AG04450 (cell line): ENCODE data around the gene CHN1. TPM values are rescaled to one million over a fixed set of nuclear protein-coding genes. Genes with fewer than 3 reads are reported as not detected.
A peak's percentile ranks its signal among the peaks of the same experiment; 100 is the strongest.

Experiments used
- CTCF ChIA-PET: fragments of 300-600, 350-600 bp; formaldehyde crosslinking; extraction: SDS; loops from one replicate; lab custom pipeline; 2022; ENCODE audit warnings: antibody characterized with exemption, inconsistent platforms; lab: Charles Lee
- POLR2A ChIA-PET: fragments of 350-600 bp; formaldehyde crosslinking; extraction: SDS; loops from one replicate; lab custom pipeline; 2021; ENCODE audit warnings: antibody characterized with exemption, inconsistent platforms; lab: Yijun Ruan, JAX
- DNase-seq: peaks from one replicate; pipeline ENCODE4 v3.0.0-alpha.2; 2011; ENCODE audit warnings: low read depth, low spot score
- H3K27ac ChIP-seq: one replicate; pipeline ENCODE4 v1.5.1; 2012; ENCODE audit warnings: low read depth, low read length, control low read depth
- H3K27me3 ChIP-seq: one replicate; pipeline ENCODE4 v1.6.0; 2012; ENCODE audit warnings: low read length; ENCODE audit not compliant: control insufficient read depth, insufficient read depth
- H3K4me3 ChIP-seq: 2 replicates; pipeline ENCODE4 v1.5.1; 2011; ENCODE audit warnings: mild to moderate bottlenecking, low read depth, low read length, control low read depth
- H3K9me3 ChIP-seq: 2 replicates; pipeline ENCODE4 v1.5.1; 2012; ENCODE audit warnings: low read length; ENCODE audit not compliant: control insufficient read depth, insufficient read depth
- polyA plus RNA-seq: library from polyadenylated mRNA; depleted of rRNA; stranded (reverse); fragments of >200 nt; gene quantifications from 2 replicates; pipeline ENCODE4 v1.2.3, GENCODE V29; 2011
- TF ChIP-seq, protein P1 (sequence below): IDR thresholded peaks from 2 replicates; pipeline ENCODE4 v1.5.1; 2011; ENCODE audit warnings: low read depth, low read length, control low read depth, inconsistent platforms

Gene CHN1
- polyA plus RNA-seq, 1 experiment = 258 TPM

DNA sequence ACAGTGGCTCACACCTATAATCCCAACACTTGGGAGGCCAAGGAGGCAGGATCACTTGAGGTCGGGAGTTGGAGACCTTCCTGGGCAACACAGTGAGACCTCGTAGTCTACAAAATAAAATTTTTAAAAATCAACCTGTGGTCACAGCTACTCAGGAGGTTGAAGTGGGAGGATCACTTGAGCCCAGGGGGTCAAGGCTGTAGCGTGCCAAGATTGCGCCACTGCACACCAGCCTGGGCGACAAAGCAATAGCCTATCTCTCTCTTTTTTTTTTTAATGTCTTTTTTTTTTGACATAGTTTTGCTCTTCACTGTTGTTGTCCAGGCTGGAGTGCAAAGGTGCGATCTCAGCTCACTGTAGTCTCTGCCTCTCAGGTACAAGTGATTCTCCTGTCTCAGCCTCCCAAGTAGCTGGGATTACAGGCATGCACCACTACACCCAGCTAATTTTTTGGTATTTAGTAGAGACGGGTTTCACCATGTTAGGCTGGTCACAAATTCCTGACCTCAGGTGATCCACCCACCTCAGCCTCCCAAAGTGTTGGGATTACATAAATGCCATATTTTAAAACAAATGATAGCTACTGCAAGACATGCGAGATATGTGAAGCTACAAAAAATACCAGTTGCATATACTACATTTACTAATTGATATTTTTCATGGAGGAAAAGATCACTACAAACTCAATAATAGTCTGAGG lies 55.0 kb downstream of the CHN1 start:
- ChIA-PET CTCF (interaction anchor here (0.7 to 1.0 kb wide), 4 partner anchors 11 to 179 kb away, joined by 3 to 7 read pairs (median 3); no protein-coding TSS in a partner anchor), POLR2A (interaction anchor here (0.6 kb wide), 1 partner anchor 163 kb away, joined by 4 read pairs; no protein-coding TSS in a partner anchor)
- DNase-seq = no peak
- Histone ChIP-seq H3K27me3 (no peaks in the 10 kb centered on the region), H3K4me3 (no peak overlapping the region), H3K27ac (no peak overlapping the region), H3K9me3 (no peaks in the 10 kb centered on the region)
- TF ChIP-seq, protein P1, sequence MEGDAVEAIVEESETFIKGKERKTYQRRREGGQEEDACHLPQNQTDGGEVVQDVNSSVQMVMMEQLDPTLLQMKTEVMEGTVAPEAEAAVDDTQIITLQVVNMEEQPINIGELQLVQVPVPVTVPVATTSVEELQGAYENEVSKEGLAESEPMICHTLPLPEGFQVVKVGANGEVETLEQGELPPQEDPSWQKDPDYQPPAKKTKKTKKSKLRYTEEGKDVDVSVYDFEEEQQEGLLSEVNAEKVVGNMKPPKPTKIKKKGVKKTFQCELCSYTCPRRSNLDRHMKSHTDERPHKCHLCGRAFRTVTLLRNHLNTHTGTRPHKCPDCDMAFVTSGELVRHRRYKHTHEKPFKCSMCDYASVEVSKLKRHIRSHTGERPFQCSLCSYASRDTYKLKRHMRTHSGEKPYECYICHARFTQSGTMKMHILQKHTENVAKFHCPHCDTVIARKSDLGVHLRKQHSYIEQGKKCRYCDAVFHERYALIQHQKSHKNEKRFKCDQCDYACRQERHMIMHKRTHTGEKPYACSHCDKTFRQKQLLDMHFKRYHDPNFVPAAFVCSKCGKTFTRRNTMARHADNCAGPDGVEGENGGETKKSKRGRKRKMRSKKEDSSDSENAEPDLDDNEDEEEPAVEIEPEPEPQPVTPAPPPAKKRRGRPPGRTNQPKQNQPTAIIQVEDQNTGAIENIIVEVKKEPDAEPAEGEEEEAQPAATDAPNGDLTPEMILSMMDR = no peak

DNA sequence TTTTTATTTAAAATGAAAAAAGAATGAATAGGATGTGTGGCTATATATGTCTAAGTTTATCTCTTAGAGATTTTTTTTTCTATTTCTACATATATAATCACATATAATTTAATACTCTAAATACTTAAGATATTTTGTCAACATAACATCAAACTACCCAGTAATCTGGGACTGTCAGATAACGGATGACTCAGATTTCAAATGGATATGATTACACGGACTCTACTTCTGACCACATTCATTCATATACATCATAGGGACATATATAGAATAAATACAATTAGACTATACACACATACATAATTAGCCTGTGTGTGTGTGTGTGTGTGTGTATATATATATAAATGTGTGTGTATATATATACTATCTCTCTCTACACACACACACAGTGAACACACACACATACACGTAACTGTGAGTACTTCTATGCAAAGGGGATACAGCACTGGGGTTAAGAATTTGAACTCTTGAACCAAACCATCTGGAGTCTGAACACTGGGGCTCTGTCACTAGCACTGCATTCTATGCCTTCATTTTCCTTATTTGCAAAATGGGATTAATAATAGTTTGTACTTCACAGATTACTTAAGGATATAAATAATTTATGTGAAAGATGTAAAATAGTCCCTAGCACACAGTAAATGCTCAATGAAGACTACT lies 59.5 kb downstream of the CHN1 start:
- Histone ChIP-seq H3K9me3 (no peaks in the 10 kb centered on the region), H3K27me3 (no peaks in the 10 kb centered on the region), H3K4me3 (no peak overlapping the region), H3K27ac (no peak overlapping the region)
- ChIA-PET CTCF (no interaction called here), POLR2A (no interaction called here)
- TF ChIP-seq, protein P1 = no peak
- no peak for DNase-seq

DNA sequence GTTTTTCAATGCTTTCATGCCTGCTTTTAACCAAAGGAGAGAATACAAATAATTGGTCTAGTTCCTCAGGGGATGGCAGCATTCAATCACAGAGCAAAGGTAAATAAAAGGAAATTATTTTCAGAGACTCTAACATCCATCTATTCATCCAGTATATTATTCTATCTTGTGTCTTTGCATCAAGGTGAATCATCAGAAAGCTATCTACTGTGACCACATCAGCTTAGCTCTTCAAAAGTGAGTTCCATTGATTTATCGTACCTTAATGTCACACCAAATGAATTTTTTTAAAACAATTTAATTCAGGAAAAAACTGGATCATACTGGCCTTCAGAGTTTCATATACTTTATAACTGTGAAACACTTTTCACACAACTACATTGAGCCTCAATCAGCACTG lies 66.1 kb downstream of the CHN1 start:
- TF ChIP-seq, protein P1 = no peak
- CTCF ChIA-PET = interaction anchor here (1.2 kb wide), 1 partner anchor 11 kb away, joined by 3 read pairs; no protein-coding TSS in a partner anchor
- H3K9me3 ChIP-seq = peaks cover 4% of the 10 kb centered on the region; the same call in 1 of the 2 replicates
- no peak overlapping the region for H3K27ac ChIP-seq
- DNase-seq = no peak
- POLR2A ChIA-PET = no interaction called here
- no peaks in the 10 kb centered on the region for H3K27me3 ChIP-seq
- H3K4me3 ChIP-seq = no peak overlapping the region

DNA sequence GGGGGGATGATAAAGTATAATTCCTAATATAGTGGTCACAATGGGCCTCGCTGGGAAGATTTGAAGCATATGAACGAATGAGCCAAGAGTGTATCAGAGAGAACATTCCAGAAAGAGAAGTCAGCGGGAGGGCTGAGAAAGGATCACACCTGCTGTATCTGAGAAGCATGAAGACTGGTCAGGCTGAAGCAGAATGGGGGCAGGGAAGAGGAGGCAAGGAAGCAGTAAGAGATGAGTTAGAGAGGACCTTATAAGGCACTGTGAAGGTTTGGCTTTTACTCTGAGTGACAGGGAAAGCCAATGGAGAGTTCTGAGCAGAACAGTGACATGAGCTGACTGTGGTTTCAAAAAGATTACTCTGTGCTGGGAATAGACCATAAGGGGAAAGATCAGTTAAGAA lies 73.5 kb downstream of the CHN1 start:
- TF ChIP-seq, protein P1 = no peak
- no peaks in the 10 kb centered on the region for H3K27me3 ChIP-seq
- H3K9me3 ChIP-seq = peaks cover 4% of the 10 kb centered on the region; the same call in 1 of the 2 replicates
- H3K4me3 ChIP-seq = no peak overlapping the region
- no peak overlapping the region for H3K27ac ChIP-seq
- ChIA-PET POLR2A (no interaction called here), CTCF (no interaction called here)
- DNase-seq = peak; percentile 57

DNA sequence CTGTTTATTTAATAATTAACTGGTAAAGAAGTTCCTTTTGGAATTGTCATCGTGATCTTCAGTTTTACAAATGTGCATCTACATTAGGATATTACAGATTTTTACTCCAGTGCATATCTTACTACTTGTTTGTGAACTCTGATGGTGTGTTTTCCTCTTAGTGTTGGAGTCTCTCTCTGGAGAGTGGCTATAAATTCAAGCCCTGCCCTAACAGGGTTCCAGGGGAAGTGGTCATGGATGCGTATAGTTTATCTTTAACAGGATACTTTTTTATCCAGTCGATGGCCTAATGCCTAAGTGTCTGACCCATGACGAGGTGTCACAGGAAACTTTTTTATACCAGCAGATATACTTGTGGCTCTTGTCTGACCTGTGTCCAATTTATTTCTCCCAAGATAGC lies 75.4 kb downstream of the CHN1 start:
- ChIA-PET CTCF (no interaction called here), POLR2A (no interaction called here)
- DNase-seq = no peak

More for the DNA sequence above, 75.4 kb downstream of the CHN1 start:
- TF ChIP-seq, protein P1 = no peak
- H3K27ac ChIP-seq = no peak overlapping the region
- H3K4me3 ChIP-seq = no peak overlapping the region
- H3K9me3 ChIP-seq = peaks cover 4% of the 10 kb centered on the region; the same call in 1 of the 2 replicates
- H3K27me3 ChIP-seq = no peaks in the 10 kb centered on the region
